ENCODE measurements around the gene PTPN7.

DNA sequence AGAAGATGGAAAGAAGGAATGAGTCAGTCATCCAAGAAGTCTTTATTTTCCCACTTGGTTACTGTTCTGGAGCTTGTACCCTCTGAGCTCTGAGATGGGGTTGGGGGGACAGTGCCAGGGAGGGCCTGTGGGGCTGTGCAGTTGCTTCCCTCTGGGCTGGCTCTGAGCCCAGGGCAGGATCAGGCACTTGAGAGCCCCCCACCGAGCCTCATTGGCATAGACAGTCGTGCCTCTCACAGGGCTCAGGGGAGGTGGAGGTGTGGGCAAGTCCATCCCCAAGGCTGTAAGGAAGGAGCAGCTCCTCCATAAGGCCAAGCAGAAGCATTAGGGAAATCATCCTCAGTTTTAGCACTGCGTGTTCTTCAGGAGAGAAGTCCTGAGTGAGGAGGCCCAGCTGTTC is 13.4 kb downstream of the PTPN7 start:
- TF ChIP-seq, protein P1, sequence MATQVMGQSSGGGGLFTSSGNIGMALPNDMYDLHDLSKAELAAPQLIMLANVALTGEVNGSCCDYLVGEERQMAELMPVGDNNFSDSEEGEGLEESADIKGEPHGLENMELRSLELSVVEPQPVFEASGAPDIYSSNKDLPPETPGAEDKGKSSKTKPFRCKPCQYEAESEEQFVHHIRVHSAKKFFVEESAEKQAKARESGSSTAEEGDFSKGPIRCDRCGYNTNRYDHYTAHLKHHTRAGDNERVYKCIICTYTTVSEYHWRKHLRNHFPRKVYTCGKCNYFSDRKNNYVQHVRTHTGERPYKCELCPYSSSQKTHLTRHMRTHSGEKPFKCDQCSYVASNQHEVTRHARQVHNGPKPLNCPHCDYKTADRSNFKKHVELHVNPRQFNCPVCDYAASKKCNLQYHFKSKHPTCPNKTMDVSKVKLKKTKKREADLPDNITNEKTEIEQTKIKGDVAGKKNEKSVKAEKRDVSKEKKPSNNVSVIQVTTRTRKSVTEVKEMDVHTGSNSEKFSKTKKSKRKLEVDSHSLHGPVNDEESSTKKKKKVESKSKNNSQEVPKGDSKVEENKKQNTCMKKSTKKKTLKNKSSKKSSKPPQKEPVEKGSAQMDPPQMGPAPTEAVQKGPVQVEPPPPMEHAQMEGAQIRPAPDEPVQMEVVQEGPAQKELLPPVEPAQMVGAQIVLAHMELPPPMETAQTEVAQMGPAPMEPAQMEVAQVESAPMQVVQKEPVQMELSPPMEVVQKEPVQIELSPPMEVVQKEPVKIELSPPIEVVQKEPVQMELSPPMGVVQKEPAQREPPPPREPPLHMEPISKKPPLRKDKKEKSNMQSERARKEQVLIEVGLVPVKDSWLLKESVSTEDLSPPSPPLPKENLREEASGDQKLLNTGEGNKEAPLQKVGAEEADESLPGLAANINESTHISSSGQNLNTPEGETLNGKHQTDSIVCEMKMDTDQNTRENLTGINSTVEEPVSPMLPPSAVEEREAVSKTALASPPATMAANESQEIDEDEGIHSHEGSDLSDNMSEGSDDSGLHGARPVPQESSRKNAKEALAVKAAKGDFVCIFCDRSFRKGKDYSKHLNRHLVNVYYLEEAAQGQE (IDR thresholded peaks at IDR 0.05): no peak
- no peak for TF ChIP-seq MAX (IDR thresholded peaks at IDR 0.05)
- no peak for TF ChIP-seq EP300 (IDR thresholded peaks at IDR 0.05)
- no peak for TF ChIP-seq MYC (IDR thresholded peaks at IDR 0.05; ENCODE audit: borderline replicate concordance, low read length)
